ENCODE data around the gene STAM. TPM values are rescaled to one million over a fixed set of nuclear protein-coding genes. Genes with fewer than 3 reads are reported as not detected.

Gene STAM
- total RNA-seq, 1 donor, result 45.6 TPM

GRCh38 chr10:17756557-17757217 lies 112.7 kb downstream of the STAM start:
- no peak overlapping the region for H3K27ac ChIP-seq (ENCODE audit: low read depth, low read length)
- peak overlapping the region; percentile 65 for H2AFZ ChIP-seq (ENCODE audit: low read length)
- peak overlapping the region; percentile 47 for H3K4me3 ChIP-seq (ENCODE audit: insufficient read depth, low read length)
- H3K36me3 ChIP-seq (ENCODE audit: insufficient read depth, low read length), result no peaks in the 10 kb centered on the region
- no peaks in the 10 kb centered on the region for H3K9me3 ChIP-seq (ENCODE audit: low read depth, low read length)
- peak overlapping the region; percentile 59 for H3K4me2 ChIP-seq (ENCODE audit: insufficient read depth, low read length)
- H3K4me1 ChIP-seq (ENCODE audit: insufficient read depth, low read length), result no peaks in the 10 kb centered on the region
- no peaks in the 10 kb centered on the region for H3K79me2 ChIP-seq (ENCODE audit: insufficient read depth, low read length)
- no peaks in the 10 kb centered on the region for H4K20me1 ChIP-seq (ENCODE audit: insufficient read depth, low read length)
- no peak for TF ChIP-seq CTCF (IDR thresholded peaks at IDR 0.05; ENCODE audit: extremely low read depth, low read depth, low read length)
- DNase-seq (ENCODE audit: insufficient read length, low spot score, missing footprints), result no peak
- H3K27me3 ChIP-seq (ENCODE audit: insufficient read depth, low read length), result no peaks in the 10 kb centered on the region

GRCh38 chr10:17758200-17758599 lies 114.2 kb downstream of the STAM start:
- Histone ChIP-seq H3K4me3 (ENCODE audit: insufficient read depth, low read length) (no peak overlapping the region), H3K36me3 (ENCODE audit: insufficient read depth, low read length) (no peaks in the 10 kb centered on the region), H2AFZ (ENCODE audit: low read length) (no peak overlapping the region), H3K27me3 (ENCODE audit: insufficient read depth, low read length) (no peaks in the 10 kb centered on the region), H3K27ac (ENCODE audit: low read depth, low read length) (no peak overlapping the region), H3K79me2 (ENCODE audit: insufficient read depth, low read length) (no peaks in the 10 kb centered on the region), H3K4me2 (ENCODE audit: insufficient read depth, low read length) (no peak overlapping the region), H3K4me1 (ENCODE audit: insufficient read depth, low read length) (peaks cover 4% of the 10 kb centered on the region), H4K20me1 (ENCODE audit: insufficient read depth, low read length) (no peaks in the 10 kb centered on the region), H3K9me3 (ENCODE audit: low read depth, low read length) (no peaks in the 10 kb centered on the region)
- no peak for DNase-seq (ENCODE audit: insufficient read length, low spot score, missing footprints)
- TF ChIP-seq CTCF (IDR thresholded peaks at IDR 0.05; ENCODE audit: extremely low read depth, low read depth, low read length), result no peak

- H3K36me3 ChIP-seq (ENCODE audit: insufficient read depth, low read length), result no peaks in the 10 kb centered on the region
- no peak overlapping the region for H2AFZ ChIP-seq (ENCODE audit: low read length)
- no peak overlapping the region for H3K4me3 ChIP-seq (ENCODE audit: insufficient read depth, low read length)
- no peaks in the 10 kb centered on the region for H3K27me3 ChIP-seq (ENCODE audit: insufficient read depth, low read length)
- peaks cover 4% of the 10 kb centered on the region for H3K4me1 ChIP-seq (ENCODE audit: insufficient read depth, low read length)
- no peak overlapping the region for H3K27ac ChIP-seq (ENCODE audit: low read depth, low read length)
- no peaks in the 10 kb centered on the region for H3K79me2 ChIP-seq (ENCODE audit: insufficient read depth, low read length)
- no peak overlapping the region for H3K4me2 ChIP-seq (ENCODE audit: insufficient read depth, low read length)
- H4K20me1 ChIP-seq (ENCODE audit: insufficient read depth, low read length), result no peaks in the 10 kb centered on the region
- no peaks in the 10 kb centered on the region for H3K9me3 ChIP-seq (ENCODE audit: low read depth, low read length)
- DNase-seq (ENCODE audit: insufficient read length, low spot score, missing footprints), result no peak
- TF ChIP-seq CTCF (IDR thresholded peaks at IDR 0.05; ENCODE audit: extremely low read depth, low read depth, low read length), result no peak
Observed at GRCh38 chr10:17758896-17759295, 114.9 kb downstream of the STAM start.

- H3K4me2 ChIP-seq (ENCODE audit: insufficient read depth, low read length), result no peak overlapping the region
- H3K9me3 ChIP-seq (ENCODE audit: low read depth, low read length), result no peaks in the 10 kb centered on the region
- no peak overlapping the region for H2AFZ ChIP-seq (ENCODE audit: low read length)
- H3K79me2 ChIP-seq (ENCODE audit: insufficient read depth, low read length), result no peaks in the 10 kb centered on the region
- peaks cover 15% of the 10 kb centered on the region for H3K4me1 ChIP-seq (ENCODE audit: insufficient read depth, low read length)
- no peaks in the 10 kb centered on the region for H3K36me3 ChIP-seq (ENCODE audit: insufficient read depth, low read length)
- peak; percentile 26 for DNase-seq (ENCODE audit: insufficient read length, low spot score, missing footprints)
- H3K4me3 ChIP-seq (ENCODE audit: insufficient read depth, low read length), result no peak overlapping the region
- no peaks in the 10 kb centered on the region for H3K27me3 ChIP-seq (ENCODE audit: insufficient read depth, low read length)
- TF ChIP-seq CTCF (IDR thresholded peaks at IDR 0.05; ENCODE audit: extremely low read depth, low read depth, low read length), result no peak
- H3K27ac ChIP-seq (ENCODE audit: low read depth, low read length), result no peak overlapping the region
- H4K20me1 ChIP-seq (ENCODE audit: insufficient read depth, low read length), result no peaks in the 10 kb centered on the region
Observed at GRCh38 chr10:17764142-17764541, 120.2 kb downstream of the STAM start.

Measured in osteoblast (primary cell).